SK-N-SH (cell line): ENCODE measurements around the gene PPP3R2. TPM values are rescaled to one million over a fixed set of nuclear protein-coding genes. Genes with fewer than 3 reads are reported as not detected.

Source experiments
- CTCF ChIA-PET: fragments of 300-600, 350-600 bp; formaldehyde crosslinking; extraction: SDS; loops from one replicate; lab custom pipeline; 2021; lab: Yijun Ruan, JAX
- POLR2A ChIA-PET: fragments of 350-600 bp; sonication (Branson Sonifier 250); formaldehyde crosslinking; extraction: SDS; loops from one replicate; lab custom pipeline; 2020; ENCODE audit warnings: antibody characterized with exemption, inconsistent platforms; lab: Yijun Ruan, JAX
- DNase-seq: peaks from one replicate; pipeline ENCODE4 v3.0.0; 2012
- H2AFZ ChIP-seq: fragments of 200-600 bp; sonication (generic); 2 replicates; pipeline ENCODE4 v1.8.1; 2016; ENCODE audit warnings: antibody characterized with exemption, mild to moderate bottlenecking, low read depth
- H3F3A ChIP-seq: fragments of 200-600 bp; sonication (generic); replicated peaks from 2 replicates; pipeline ENCODE3; 2016; ENCODE audit warnings: antibody characterized with exemption, mild to moderate bottlenecking; ENCODE audit not compliant: insufficient read depth
- H3K27ac ChIP-seq, 2 experiments: fragments of 200-500 bp in 1 of 2; fragments of 200-600 bp in 1 of 2; sonication (Bioruptor generic) in 1 of 2; sonication (generic), shearing (Covaris generic) in 1 of 2; 2 replicates each; pipeline versions ENCODE4 v1.5.1 to v1.6.1; 2014 to 2016; ENCODE audit warnings: low read depth in 2 of 2, inconsistent platforms in 1 of 2, low read length in 1 of 2, mild to moderate bottlenecking in 1 of 2, mixed read lengths in 1 of 2
- H3K27me3 ChIP-seq: fragments of 200-600 bp; sonication (generic), shearing (Covaris generic); 2 replicates; pipeline ENCODE4 v1.6.1; 2016; ENCODE audit warnings: mixed run types; ENCODE audit not compliant: insufficient read depth
- H3K36me3 ChIP-seq, 2 experiments: fragments of 200-500 bp in 1 of 2; fragments of 200-600 bp in 1 of 2; sonication (Bioruptor generic) in 1 of 2; sonication (generic) in 1 of 2; replicated peaks in 1 of 2; 2 replicates each; pipeline versions ENCODE3 to v1.5.1; 2014 to 2016; ENCODE audit warnings: low read length in 1 of 2, mild to moderate bottlenecking in 1 of 2; ENCODE audit not compliant: insufficient read depth in 2 of 2, control insufficient read depth in 1 of 2
- H3K4me1 ChIP-seq, 2 experiments: fragments of 200-500 bp in 1 of 2; fragments of 200-600 bp in 1 of 2; sonication (Bioruptor generic) in 1 of 2; sonication (generic), shearing (Covaris generic) in 1 of 2; 2 replicates each; pipeline versions ENCODE4 v1.5.1 to v1.6.1; 2014 to 2016; ENCODE audit warnings: low read depth in 1 of 2, low read length in 1 of 2, mixed run types in 1 of 2; ENCODE audit not compliant: insufficient read depth in 2 of 2, control insufficient read depth in 1 of 2
- H3K4me2 ChIP-seq: fragments of 200-600 bp; sonication (generic), shearing (Covaris generic); 2 replicates; pipeline ENCODE4 v1.6.1; 2017; ENCODE audit warnings: mixed run types
- H3K4me3 ChIP-seq, 2 experiments: fragments of 200-500 bp in 1 of 2; fragments of 200-600 bp in 1 of 2; sonication (Bioruptor generic) in 1 of 2; sonication (generic), shearing (Covaris generic) in 1 of 2; 2 replicates each; pipeline versions ENCODE4 v1.5.1 to v1.8.1; 2014 to 2016; ENCODE audit warnings: low read depth in 2 of 2, inconsistent platforms in 1 of 2, low read length in 1 of 2, mild to moderate bottlenecking in 1 of 2, mixed read lengths in 1 of 2, moderate library complexity in 1 of 2
- H3K79me2 ChIP-seq: fragments of 200-600 bp; sonication (generic); 2 replicates; pipeline ENCODE4 v1.8.1; 2017; ENCODE audit warnings: mild to moderate bottlenecking; ENCODE audit not compliant: insufficient read depth
- H3K9ac ChIP-seq: fragments of 200-600 bp; sonication (generic); 2 replicates; pipeline ENCODE4 v1.6.1; 2017; ENCODE audit warnings: mixed run types
- H3K9me2 ChIP-seq: fragments of 200-600 bp; sonication (generic); 2 replicates; pipeline ENCODE4 v1.6.1; 2017; ENCODE audit warnings: mixed run types
- H3K9me3 ChIP-seq: fragments of 200-600 bp; sonication (generic); 2 replicates; pipeline ENCODE4 v1.6.1; 2017; ENCODE audit warnings: mixed run types, mild to moderate bottlenecking, moderate library complexity
- H4K20me1 ChIP-seq: fragments of 200-600 bp; sonication (generic); 2 replicates; pipeline ENCODE4 v1.6.1; 2017; ENCODE audit warnings: mild to moderate bottlenecking, mixed run types; ENCODE audit not compliant: insufficient read depth
- FOXM1 ChIP-seq: IDR thresholded peaks from 2 replicates; pipeline ENCODE4 v1.4.0; 2012; ENCODE audit warnings: low read depth, mild to moderate bottlenecking
- GABPA ChIP-seq: IDR thresholded peaks from 2 replicates; pipeline ENCODE4 v1.4.0; 2012; ENCODE audit warnings: low read depth, mild to moderate bottlenecking
- GATA2 ChIP-seq: sonication (generic); formaldehyde crosslinking; IDR thresholded peaks from 2 replicates; pipeline ENCODE4 v1.5.0; 2020; ENCODE audit warnings: mild to moderate bottlenecking, missing genetic modification reagents
- MEF2A ChIP-seq: IDR thresholded peaks from 2 replicates; pipeline ENCODE4 v1.4.0; 2012; ENCODE audit warnings: low read depth, borderline replicate concordance
- MXI1 ChIP-seq: IDR thresholded peaks from 2 replicates; pipeline ENCODE4 v1.6.1; 2012; ENCODE audit warnings: mild to moderate bottlenecking, low read depth, low read length, improper control_type of control experiment
- NFIC ChIP-seq: IDR thresholded peaks from 2 replicates; pipeline ENCODE4 v1.4.0; 2012; ENCODE audit warnings: borderline replicate concordance
- RFX5 ChIP-seq: IDR thresholded peaks from 2 replicates; pipeline ENCODE4 v1.6.1; 2012; ENCODE audit warnings: mild to moderate bottlenecking, improper control_type of control experiment, low read length
- RXRA ChIP-seq: IDR thresholded peaks from 2 replicates; pipeline ENCODE4 v1.4.0; 2012; ENCODE audit warnings: low read depth, mild to moderate bottlenecking, borderline replicate concordance
- TCF12 ChIP-seq: IDR thresholded peaks from 2 replicates; pipeline ENCODE4 v1.4.0; 2012
- TEAD4 ChIP-seq: IDR thresholded peaks from 2 replicates; pipeline ENCODE4 v1.4.0; 2012; ENCODE audit warnings: mild to moderate bottlenecking, borderline replicate concordance; ENCODE audit not compliant: insufficient read depth
- WGBS: methylation state at CpG from one replicate; pipeline ENCODE4 v1.1.6; 2017; ENCODE audit warnings: low lambda C conversion rate; 5-methylcytosine and 5-hydroxymethylcytosine counted together
- polyA plus RNA-seq, 3 experiments: library from polyadenylated mRNA; depleted of rRNA; stranded (reverse); fragments of >200 nt; gene quantifications; 2 replicates each; pipeline ENCODE4 v1.2.3, GENCODE V29; 2012
- TF ChIP-seq, protein P1 (sequence below): IDR thresholded peaks from 2 replicates; pipeline ENCODE4 v1.4.0; 2012; ENCODE audit warnings: low read depth, borderline replicate concordance
- TF ChIP-seq, protein P2 (sequence below): fragments of 200-600 bp; sonication (generic); IDR thresholded peaks from 2 replicates; pipeline ENCODE4 v1.6.1; 2017; ENCODE audit warnings: antibody characterized with exemption, mild to moderate bottlenecking, moderate library complexity
- TF ChIP-seq, protein P3 (sequence below): IDR thresholded peaks from 2 replicates; pipeline ENCODE4 v1.4.0; 2012; ENCODE audit warnings: low read depth, borderline replicate concordance
- TF ChIP-seq, protein P4 (sequence below): IDR thresholded peaks from 2 replicates; pipeline ENCODE4 v1.4.0; 2012; ENCODE audit warnings: low read depth

PPP3R2 gene
- polyA plus RNA-seq, 1 of the 3 experiments (the other 2 are of a cell fraction), result not detected

DNA sequence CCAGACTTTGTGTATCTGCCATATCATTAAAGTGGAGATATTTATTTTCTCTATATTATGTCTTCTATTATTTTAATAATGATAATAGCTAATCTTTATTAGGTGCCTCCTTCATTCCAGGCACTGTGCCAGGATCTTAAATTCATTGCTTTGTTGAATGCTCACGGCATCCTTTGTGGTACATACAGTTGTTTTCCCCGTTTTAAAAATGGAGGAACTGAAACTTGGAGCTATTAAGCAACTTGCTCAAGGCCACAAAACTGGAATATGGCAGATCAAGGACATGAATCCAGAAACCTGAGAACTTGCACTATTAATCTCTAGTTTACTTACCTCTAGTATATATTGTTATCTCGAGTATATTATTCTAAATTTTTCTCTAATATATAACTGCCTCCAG lies 41.5 kb upstream of the PPP3R2 start:
- no peak overlapping the region for H3K9ac ChIP-seq
- H3K9me2 ChIP-seq, result no peaks in the 10 kb centered on the region
- CTCF ChIA-PET, result no interaction called here

DNA sequence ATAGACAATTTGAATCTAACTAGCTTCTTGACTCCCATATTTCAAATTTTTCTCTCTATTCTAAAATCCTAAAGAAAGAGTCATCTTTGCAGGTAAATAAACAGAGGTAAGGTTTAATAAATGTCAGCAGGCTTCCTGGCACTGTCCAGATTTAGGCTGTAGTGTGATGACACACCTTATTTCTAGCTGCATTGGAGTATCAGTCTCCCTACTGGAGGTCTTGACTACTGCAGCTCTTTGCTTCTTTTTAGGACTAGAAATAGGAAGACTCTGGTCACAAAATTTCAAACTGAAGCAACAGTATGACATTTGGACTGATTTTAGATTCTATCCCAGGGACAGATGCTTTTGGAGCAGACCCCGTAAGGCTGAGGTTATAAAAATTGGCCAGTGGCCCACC lies 40.7 kb upstream of the PPP3R2 start:
- H4K20me1 ChIP-seq, result no peaks in the 10 kb centered on the region
- no peak overlapping the region for H2AFZ ChIP-seq
- no peak overlapping the region for H3K4me2 ChIP-seq
- no peak overlapping the region for H3K4me3 ChIP-seq
- ChIA-PET POLR2A (no interaction called here), CTCF (interaction anchor here (0.6 to 1.2 kb wide), 2 partner anchors 11 to 68 kb away, joined by 3 read pairs; no protein-coding TSS in a partner anchor)
- no peaks in the 10 kb centered on the region for H3K36me3 ChIP-seq
- H3K79me2 ChIP-seq, result no peaks in the 10 kb centered on the region
- no peaks in the 10 kb centered on the region for H3F3A ChIP-seq
- no peak overlapping the region for H3K9ac ChIP-seq
- H3K27me3 ChIP-seq, result no peaks in the 10 kb centered on the region; the same call in 1 of the 2 replicates
- DNase-seq, result no peak
- TF ChIP-seq, protein P1, sequence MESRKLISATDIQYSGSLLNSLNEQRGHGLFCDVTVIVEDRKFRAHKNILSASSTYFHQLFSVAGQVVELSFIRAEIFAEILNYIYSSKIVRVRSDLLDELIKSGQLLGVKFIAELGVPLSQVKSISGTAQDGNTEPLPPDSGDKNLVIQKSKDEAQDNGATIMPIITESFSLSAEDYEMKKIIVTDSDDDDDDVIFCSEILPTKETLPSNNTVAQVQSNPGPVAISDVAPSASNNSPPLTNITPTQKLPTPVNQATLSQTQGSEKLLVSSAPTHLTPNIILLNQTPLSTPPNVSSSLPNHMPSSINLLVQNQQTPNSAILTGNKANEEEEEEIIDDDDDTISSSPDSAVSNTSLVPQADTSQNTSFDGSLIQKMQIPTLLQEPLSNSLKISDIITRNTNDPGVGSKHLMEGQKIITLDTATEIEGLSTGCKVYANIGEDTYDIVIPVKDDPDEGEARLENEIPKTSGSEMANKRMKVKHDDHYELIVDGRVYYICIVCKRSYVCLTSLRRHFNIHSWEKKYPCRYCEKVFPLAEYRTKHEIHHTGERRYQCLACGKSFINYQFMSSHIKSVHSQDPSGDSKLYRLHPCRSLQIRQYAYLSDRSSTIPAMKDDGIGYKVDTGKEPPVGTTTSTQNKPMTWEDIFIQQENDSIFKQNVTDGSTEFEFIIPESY, result no peak
- no peak for TF ChIP-seq TCF12
- no peak for TF ChIP-seq FOXM1
- TF ChIP-seq RFX5, result no peak
- TF ChIP-seq, protein P2, sequence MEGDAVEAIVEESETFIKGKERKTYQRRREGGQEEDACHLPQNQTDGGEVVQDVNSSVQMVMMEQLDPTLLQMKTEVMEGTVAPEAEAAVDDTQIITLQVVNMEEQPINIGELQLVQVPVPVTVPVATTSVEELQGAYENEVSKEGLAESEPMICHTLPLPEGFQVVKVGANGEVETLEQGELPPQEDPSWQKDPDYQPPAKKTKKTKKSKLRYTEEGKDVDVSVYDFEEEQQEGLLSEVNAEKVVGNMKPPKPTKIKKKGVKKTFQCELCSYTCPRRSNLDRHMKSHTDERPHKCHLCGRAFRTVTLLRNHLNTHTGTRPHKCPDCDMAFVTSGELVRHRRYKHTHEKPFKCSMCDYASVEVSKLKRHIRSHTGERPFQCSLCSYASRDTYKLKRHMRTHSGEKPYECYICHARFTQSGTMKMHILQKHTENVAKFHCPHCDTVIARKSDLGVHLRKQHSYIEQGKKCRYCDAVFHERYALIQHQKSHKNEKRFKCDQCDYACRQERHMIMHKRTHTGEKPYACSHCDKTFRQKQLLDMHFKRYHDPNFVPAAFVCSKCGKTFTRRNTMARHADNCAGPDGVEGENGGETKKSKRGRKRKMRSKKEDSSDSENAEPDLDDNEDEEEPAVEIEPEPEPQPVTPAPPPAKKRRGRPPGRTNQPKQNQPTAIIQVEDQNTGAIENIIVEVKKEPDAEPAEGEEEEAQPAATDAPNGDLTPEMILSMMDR, result no peak
- TF ChIP-seq, protein P3, sequence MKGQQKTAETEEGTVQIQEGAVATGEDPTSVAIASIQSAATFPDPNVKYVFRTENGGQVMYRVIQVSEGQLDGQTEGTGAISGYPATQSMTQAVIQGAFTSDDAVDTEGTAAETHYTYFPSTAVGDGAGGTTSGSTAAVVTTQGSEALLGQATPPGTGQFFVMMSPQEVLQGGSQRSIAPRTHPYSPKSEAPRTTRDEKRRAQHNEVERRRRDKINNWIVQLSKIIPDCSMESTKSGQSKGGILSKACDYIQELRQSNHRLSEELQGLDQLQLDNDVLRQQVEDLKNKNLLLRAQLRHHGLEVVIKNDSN, result no peak
- no peak for TF ChIP-seq MEF2A
- TF ChIP-seq, protein P4, sequence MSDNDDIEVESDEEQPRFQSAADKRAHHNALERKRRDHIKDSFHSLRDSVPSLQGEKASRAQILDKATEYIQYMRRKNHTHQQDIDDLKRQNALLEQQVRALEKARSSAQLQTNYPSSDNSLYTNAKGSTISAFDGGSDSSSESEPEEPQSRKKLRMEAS, result no peak
- no peak for TF ChIP-seq TEAD4
- TF ChIP-seq NFIC, result no peak
- no peaks in the 10 kb centered on the region for H3K9me2 ChIP-seq
- H3K9me3 ChIP-seq, result no peaks in the 10 kb centered on the region
- 25% methylated on average over 1 of the region's 1 CpG for WGBS
- H3K27ac ChIP-seq, result no peak overlapping the region
- no peaks in the 10 kb centered on the region for H3K4me1 ChIP-seq

More for the DNA sequence above, 41.5 kb upstream of the PPP3R2 start:
- H3K4me3 ChIP-seq, result no peak overlapping the region
- POLR2A ChIA-PET, result no interaction called here
- H3K36me3 ChIP-seq, result no peaks in the 10 kb centered on the region
- no peaks in the 10 kb centered on the region; the same call in 1 of the 2 replicates for H3K27me3 ChIP-seq
- H2AFZ ChIP-seq, result no peak overlapping the region
- no peak overlapping the region for H3K27ac ChIP-seq
- H3K9me3 ChIP-seq, result no peaks in the 10 kb centered on the region
- H3K4me1 ChIP-seq, result no peaks in the 10 kb centered on the region
- no peaks in the 10 kb centered on the region for H3K79me2 ChIP-seq
- TF ChIP-seq GABPA, result no peak
- TF ChIP-seq MXI1, result no peak
- TF ChIP-seq RXRA, result no peak
- TF ChIP-seq, protein P3, result no peak
- no peak for TF ChIP-seq GATA2
- TF ChIP-seq MEF2A, result no peak
- TF ChIP-seq, protein P2, result no peak
- TF ChIP-seq FOXM1, result no peak
- TF ChIP-seq TEAD4, result no peak
- no peak for DNase-seq
- no peaks in the 10 kb centered on the region for H3F3A ChIP-seq
- no peaks in the 10 kb centered on the region for H4K20me1 ChIP-seq
- WGBS, result 9% methylated on average over 3 of the region's 3 CpGs
- no peak overlapping the region for H3K4me2 ChIP-seq
